Hematopoietic multipotent progenitor cell treated with erythropoietin and hydrocortisone succinate and interleukin-3 and kit ligand, for 17 days (in vitro differentiated cells): ENCODE results near the gene RPA3.

Experiments
- DNase-seq: peaks from one replicate; pipeline ENCODE4 v3.0.0-alpha.2; 2015; ENCODE audit warnings: low spot score

Gene RPA3

GRCh38 chr7:7607010-7607409 lies 111.4 kb downstream of the RPA3 start:
- no peak for DNase-seq

- DNase-seq, result no peak
Measured at GRCh38 chr7:7596176-7596575, 122.2 kb downstream of the RPA3 start.

GRCh38 chr7:7595451-7595850 lies 123.0 kb downstream of the RPA3 start:
- peak; percentile 71 for DNase-seq
